Endothelial cell of umbilical vein (primary cell): ENCODE measurements around the gene NFATC2IP. TPM values are rescaled to one million over a fixed set of nuclear protein-coding genes. Genes with fewer than 3 reads are reported as not detected.

Experiments used
- BruUV-seq: library from RNA; stranded (reverse); fragments of 400-500 nt; replicated peaks from 2 replicates; lab custom pipeline; 2021; lab: Mats Ljungman, UMichigan
- CTCF ChIA-PET: fragments of 300-600, 350-600 bp; sonication (Branson Sonifier 250); formaldehyde crosslinking; loops from one replicate; lab custom pipeline; 2021; ENCODE audit warnings: antibody characterized with exemption, inconsistent platforms; lab: Charles Lee
- POLR2A ChIA-PET: fragments of 300-600, 350-600 bp; sonication (Branson Sonifier 250); formaldehyde crosslinking; loops from one replicate; lab custom pipeline; 2021; ENCODE audit warnings: antibody characterized with exemption, inconsistent platforms; lab: Charles Lee
- DNase-seq: peaks from one replicate; pipeline ENCODE4 v3.0.0-alpha.2; 2011; ENCODE audit warnings: low read depth, low spot score
- FAIRE-seq: peaks from 2 replicates; lab custom pipeline; 2011; peaks lifted over from hg19 to GRCh38; lab: Jason Lieb, UNC
- H2AFZ ChIP-seq: 2 replicates; pipeline ENCODE4 v1.6.0; 2012; ENCODE audit warnings: low read depth, low read length, control low read depth, inconsistent platforms
- H3K27ac ChIP-seq: 2 replicates; pipeline ENCODE4 v1.5.1; 2011; ENCODE audit warnings: low read depth, mild to moderate bottlenecking, control low read depth, low read length, moderate library complexity; ENCODE audit not compliant: insufficient read depth
- H3K27me3 ChIP-seq, 2 experiments: 2 replicates each; pipeline versions ENCODE4 v1.6.0 to v1.6.1; 2011; ENCODE audit warnings: low read length in 2 of 2, mixed read lengths in 1 of 2; ENCODE audit not compliant: control insufficient read depth in 2 of 2, insufficient read depth in 2 of 2
- H3K36me3 ChIP-seq, 2 experiments: 2 replicates in 1 of 2; 3 replicates in 1 of 2; pipeline ENCODE4 v1.5.1; 2011; ENCODE audit warnings: low read length in 2 of 2, mild to moderate bottlenecking in 1 of 2, moderate library complexity in 1 of 2; ENCODE audit not compliant: control insufficient read depth in 2 of 2, insufficient read depth in 2 of 2; ENCODE audit errors: extremely low read depth in 1 of 2
- H3K4me1 ChIP-seq: 3 replicates; pipeline ENCODE4 v1.5.1; 2011; ENCODE audit warnings: mild to moderate bottlenecking, low read length; ENCODE audit not compliant: control insufficient read depth, insufficient read depth; ENCODE audit errors: extremely low read depth
- H3K4me2 ChIP-seq: 2 replicates; pipeline ENCODE4 v1.6.1; 2011; ENCODE audit warnings: low read length, control low read depth, mixed read lengths; ENCODE audit not compliant: insufficient read depth
- H3K4me3 ChIP-seq, 3 experiments: fragments of 200-600 bp in 1 of 3; sonication (generic), shearing (Covaris generic) in 1 of 3; replicated peaks in 1 of 3; 2 replicates each; pipeline ENCODE4 v1.5.1; 2011 to 2016; ENCODE audit warnings: control low read depth in 3 of 3, low read length in 3 of 3, mild to moderate bottlenecking in 2 of 3, inconsistent platforms in 1 of 3, low read depth in 1 of 3, moderate library complexity in 1 of 3; ENCODE audit not compliant: insufficient read depth in 1 of 3
- H3K79me2 ChIP-seq: 2 replicates; pipeline ENCODE4 v1.6.0; 2012; ENCODE audit warnings: low read length, inconsistent platforms; ENCODE audit not compliant: control insufficient read depth, insufficient read depth
- H3K9ac ChIP-seq: replicated peaks from 2 replicates; pipeline ENCODE3; 2011; ENCODE audit warnings: low read length, control low read depth; ENCODE audit not compliant: insufficient read depth; ENCODE audit errors: extremely low read depth
- H3K9me1 ChIP-seq: replicated peaks from 3 replicates; pipeline ENCODE4 v1.6.0; 2011; ENCODE audit warnings: mild to moderate bottlenecking, low read length; ENCODE audit not compliant: control insufficient read depth, insufficient read depth; ENCODE audit errors: extremely low read depth
- H3K9me3 ChIP-seq: replicated peaks from 2 replicates; pipeline ENCODE4 v1.5.1; 2012; ENCODE audit warnings: low read length, inconsistent platforms; ENCODE audit not compliant: control insufficient read depth, insufficient read depth
- H4K20me1 ChIP-seq: replicated peaks from 2 replicates; pipeline ENCODE3; 2011; ENCODE audit warnings: mild to moderate bottlenecking, low read length; ENCODE audit not compliant: control insufficient read depth, insufficient read depth; ENCODE audit errors: extremely low read depth
- CTCF ChIP-seq, 2 donors: IDR thresholded peaks; 1 replicate in 1 of 2; 2 replicates in 1 of 2; pipeline ENCODE4 v1.5.1; 2011; ENCODE audit warnings: low read length in 2 of 2, mild to moderate bottlenecking in 2 of 2, moderate library complexity in 2 of 2, control low read depth in 1 of 2, inconsistent platforms in 1 of 2, low read depth in 1 of 2; ENCODE audit not compliant: insufficient read depth in 1 of 2; ENCODE audit errors: extremely low read depth in 1 of 2
- EZH2 ChIP-seq: IDR thresholded peaks from 2 replicates; pipeline ENCODE4 v1.6.1; 2012; ENCODE audit warnings: borderline replicate concordance, low read depth, mild to moderate bottlenecking, moderate library complexity, low read length, inconsistent platforms; ENCODE audit not compliant: severe bottlenecking
- FOS ChIP-seq: IDR thresholded peaks from 2 replicates; pipeline ENCODE4 v1.6.1; 2011; ENCODE audit warnings: mild to moderate bottlenecking, low read length, moderate library complexity, borderline replicate concordance; ENCODE audit not compliant: insufficient read depth
- GATA2 ChIP-seq: IDR thresholded peaks from 2 replicates; pipeline ENCODE4 v1.7.0; 2011; ENCODE audit warnings: low read depth, mild to moderate bottlenecking, moderate library complexity, mixed read lengths, low read length; ENCODE audit not compliant: insufficient read length, insufficient read depth
- JUN ChIP-seq: IDR thresholded peaks from 2 replicates; pipeline ENCODE4 v1.6.1; 2011; ENCODE audit warnings: borderline replicate concordance, low read depth; ENCODE audit not compliant: insufficient read length, insufficient read depth
- MAX ChIP-seq: IDR thresholded peaks from 2 replicates; pipeline ENCODE4 v1.6.1; 2011; ENCODE audit not compliant: insufficient read depth, insufficient read length
- MYC ChIP-seq: IDR thresholded peaks from one replicate; pipeline ENCODE4 v1.6.1; 2011; ENCODE audit warnings: mild to moderate bottlenecking, low read depth, low read length
- POLR2A ChIP-seq: IDR thresholded peaks from 2 replicates; pipeline ENCODE4 v1.6.1; 2012; ENCODE audit warnings: low read depth, mild to moderate bottlenecking, control low read depth, low read length
- POLR2AphosphoS5 ChIP-seq: IDR thresholded peaks from 2 replicates; pipeline ENCODE4 v1.6.1; 2012; ENCODE audit warnings: low read depth, mild to moderate bottlenecking, control low read depth, low read length, moderate library complexity; ENCODE audit not compliant: insufficient read depth
- dilution Hi-C: fragments of 300-500 bp; cut with MboI; formaldehyde crosslinking; loops from one replicate; pipeline ENCODE4 v1.15.0; 2019; ENCODE audit warnings: low sequenced_read_pairs; ENCODE audit not compliant: extremely low pct_ligation_motif_present
- intact Hi-C: fragments of 100-400 bp; cut with micrococcal nuclease; formaldehyde crosslinking; loops from one replicate; pipeline ENCODE4 v1.10.0; 2022
- polyA plus RNA-seq, 4 experiments: library from polyadenylated mRNA; depleted of rRNA in 3 of 4; stranded (reverse) in 3 of 4; unstranded in 1 of 4; fragments of >200 nt; gene quantifications; 2 replicates each; pipeline versions ENCODE4 v1.2.1 to v1.2.3, GENCODE V29; 2011 to 2012; ENCODE audit warnings: missing spikeins in 1 of 4
- total RNA-seq: library from RNA; stranded (reverse); gene quantifications from 2 replicates; pipeline ENCODE4 v1.2.3, GENCODE V29; 2021

NFATC2IP gene
- total and polyA plus RNA-seq, 2 donors (not counting 3 experiments of a cell fraction or from before 2014, with no cell fraction given) = 64.1 to 69.6 TPM

DNA sequence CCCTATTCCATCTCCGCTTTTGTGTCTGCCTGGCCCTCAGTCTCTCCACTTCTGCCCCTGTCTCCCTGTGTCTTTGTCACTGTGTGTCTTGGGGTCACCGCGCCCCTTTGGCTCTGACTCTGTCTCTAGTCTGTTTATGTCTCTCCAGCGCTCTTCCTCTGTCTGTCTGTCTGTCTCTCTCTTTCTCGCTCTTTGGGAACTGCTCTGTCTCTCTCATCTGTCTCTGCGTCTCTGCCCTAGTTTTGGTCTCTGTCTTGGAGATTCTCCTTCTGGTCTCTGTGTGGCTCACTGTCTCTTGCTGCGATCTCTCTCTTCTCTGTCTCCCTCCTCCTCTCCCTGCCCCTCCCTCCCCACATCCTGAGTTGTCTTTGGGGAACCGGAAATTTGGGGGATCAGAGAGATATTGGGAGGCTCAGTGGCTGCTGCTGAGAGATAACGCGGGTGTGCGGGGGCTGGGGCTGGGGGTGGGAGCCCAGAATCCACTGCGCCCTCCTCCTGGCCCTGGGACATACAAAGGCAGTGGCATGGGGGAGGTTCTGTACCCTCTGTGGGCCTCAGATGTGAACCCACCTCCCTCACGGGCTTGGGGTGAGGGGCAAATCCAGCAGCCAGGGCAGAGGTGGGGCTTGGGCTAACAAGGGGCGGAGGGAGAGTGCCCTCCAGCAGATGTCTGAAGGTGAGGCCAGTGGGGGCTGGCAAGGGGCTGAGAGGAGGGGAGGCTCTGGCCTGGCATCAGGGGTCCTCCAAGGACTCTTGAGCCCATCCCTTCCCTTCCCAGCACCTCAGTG, 58.5 kb downstream of the NFATC2IP start:
- dilution Hi-C loops = no loop called here

More for the DNA sequence above, 58.5 kb downstream of the NFATC2IP start:
- ChIA-PET POLR2A (no interaction called here), CTCF (interaction anchor here (1.4 kb wide), 2 partner anchors 14 to 18 kb away, joined by 3 read pairs; no protein-coding TSS in a partner anchor)
- Histone ChIP-seq H3K9ac (no peak overlapping the region), H3K9me3 (no peaks in the 10 kb centered on the region), H3K27ac (no peak overlapping the region), H3K79me2 (no peaks in the 10 kb centered on the region), H3K27me3 (no peaks in the 10 kb centered on the region), H2AFZ (no peak overlapping the region), H3K36me3 (no peaks in the 10 kb centered on the region), H3K4me1 (no peaks in the 10 kb centered on the region), H3K4me2 (no peak overlapping the region), H3K4me3 (no peak overlapping the region), H4K20me1 (no peaks in the 10 kb centered on the region), H3K9me1 (no peaks in the 10 kb centered on the region)
- TF ChIP-seq GATA2 (no peak), POLR2AphosphoS5 (no peak), FOS (no peak), JUN (no peak), MAX (no peak), MYC (no peak), POLR2A (no peak), EZH2 (no peak), CTCF (IDR thresholded peaks at IDR 0.05; ENCODE audit: extremely low read depth in 1 of 2, insufficient read depth in 1 of 2, low read depth in 1 of 2, low read length in 2 of 2) (no peak)
- intact Hi-C loops = no loop called here
- no TSS peak for BruUV-seq
- FAIRE-seq = no peak
- DNase-seq = no peak
